Effector memory CD8-positive, alpha-beta T cell (primary cell): ENCODE data around the gene SLC16A13.
A peak's percentile ranks its signal among the peaks of the same experiment; 100 is the strongest.
"Not testable (repeated sequence)": the region's sequence is repeated elsewhere in the genome, so short reads cannot be mapped to it uniquely, and the experiment has no call there.

ENCODE experiments used
- ATAC-seq: fragments of 150-1000 bp; cut with Tn5 transposase; replicated peaks from 2 replicates; pipeline ENCODE4 v1.10.0; 2021; ENCODE audit warnings: mild to moderate bottlenecking, moderate library complexity
- DNase-seq, 3 experiments: peaks; one replicate each; pipeline ENCODE4 v3.0.0; 2021
- H3K27ac Mint-ChIP-seq, 2 donors: one replicate each; pipeline ENCODE4 v1.8.0; 2022; ENCODE audit warnings: mild to moderate bottlenecking in 2 of 2, mixed read lengths in 2 of 2, moderate library complexity in 2 of 2
- H3K27me3 Mint-ChIP-seq, 2 donors: one replicate each; pipeline ENCODE4 v1.8.0; 2022; ENCODE audit warnings: mixed read lengths in 2 of 2
- H3K36me3 Mint-ChIP-seq: one replicate; pipeline ENCODE4 v1.8.0; 2022; ENCODE audit warnings: mild to moderate bottlenecking, moderate library complexity, mixed read lengths; ENCODE audit not compliant: insufficient read depth
- H3K4me1 Mint-ChIP-seq, 2 donors: one replicate each; pipeline ENCODE4 v1.8.0; 2022; ENCODE audit warnings: low read depth in 2 of 2, mixed read lengths in 2 of 2
- H3K4me3 Mint-ChIP-seq, 2 donors: one replicate each; pipeline ENCODE4 v1.8.0; 2022; ENCODE audit warnings: mild to moderate bottlenecking in 2 of 2, mixed read lengths in 2 of 2, moderate library complexity in 2 of 2
- H3K9me3 Mint-ChIP-seq, 2 donors: one replicate each; pipeline ENCODE4 v1.8.0; 2022; ENCODE audit warnings: mixed read lengths in 2 of 2

The SLC16A13 gene

DNA sequence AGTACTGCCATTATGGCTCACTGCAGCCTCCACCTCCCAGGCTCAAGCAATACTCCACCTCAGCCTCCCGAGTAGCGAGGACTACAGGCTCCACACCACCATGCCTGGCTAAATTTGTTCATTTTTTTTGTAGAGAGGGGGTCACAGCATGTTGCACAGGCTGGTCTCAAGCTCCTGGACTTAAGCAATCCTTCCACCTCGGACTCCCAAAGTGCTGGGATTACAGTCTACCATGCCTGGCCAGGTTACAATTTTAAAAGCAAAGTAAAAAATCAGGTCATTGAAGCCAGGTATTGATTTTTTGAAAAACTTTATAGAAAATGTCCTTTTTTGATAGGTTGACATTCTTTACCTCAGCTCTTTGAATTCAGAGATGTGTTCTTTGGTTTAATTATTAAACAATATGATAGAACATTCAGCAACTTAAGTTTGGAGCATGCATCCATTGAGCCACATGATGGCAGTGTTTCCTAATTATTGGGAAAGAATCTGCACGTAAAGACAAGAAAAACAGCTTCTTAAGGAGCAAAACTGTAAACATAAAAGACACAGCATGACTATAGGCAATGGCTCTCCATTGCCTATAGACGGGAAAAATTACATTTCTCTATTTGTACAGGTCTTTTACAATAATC lies 9.8 kb downstream of the SLC16A13 start:
- H3K4me1 Mint-ChIP-seq = peaks cover 18 to 33% of the 10 kb centered on the region in 2 donors
- H3K27me3 Mint-ChIP-seq = no peaks in the 10 kb centered on the region
- peak; percentile 55 to 68 (median 55) for DNase-seq
- no peaks in the 10 kb centered on the region for H3K9me3 Mint-ChIP-seq
- ATAC-seq = peak; percentile 42
- peak overlapping the region; percentile 88 to 92 for H3K27ac Mint-ChIP-seq
- peak overlapping the region; percentile 80 to 81 for H3K4me3 Mint-ChIP-seq
- H3K36me3 Mint-ChIP-seq = peaks cover 26% of the 10 kb centered on the region

GRCh38 chr17:7046127-7046724 lies 10.4 kb downstream of the SLC16A13 start:
- peaks cover 18 to 33% of the 10 kb centered on the region in 2 donors for H3K4me1 Mint-ChIP-seq
- DNase-seq = peak; percentile 4 to 28 (median 5)
- H3K27ac Mint-ChIP-seq = peak overlapping the region; percentile 88 to 92
- ATAC-seq = peak; percentile 16
- no peaks in the 10 kb centered on the region for H3K9me3 Mint-ChIP-seq
- peak overlapping the region; percentile 80 to 81 for H3K4me3 Mint-ChIP-seq
- peaks cover 28% of the 10 kb centered on the region for H3K36me3 Mint-ChIP-seq
- no peaks in the 10 kb centered on the region for H3K27me3 Mint-ChIP-seq

DNA sequence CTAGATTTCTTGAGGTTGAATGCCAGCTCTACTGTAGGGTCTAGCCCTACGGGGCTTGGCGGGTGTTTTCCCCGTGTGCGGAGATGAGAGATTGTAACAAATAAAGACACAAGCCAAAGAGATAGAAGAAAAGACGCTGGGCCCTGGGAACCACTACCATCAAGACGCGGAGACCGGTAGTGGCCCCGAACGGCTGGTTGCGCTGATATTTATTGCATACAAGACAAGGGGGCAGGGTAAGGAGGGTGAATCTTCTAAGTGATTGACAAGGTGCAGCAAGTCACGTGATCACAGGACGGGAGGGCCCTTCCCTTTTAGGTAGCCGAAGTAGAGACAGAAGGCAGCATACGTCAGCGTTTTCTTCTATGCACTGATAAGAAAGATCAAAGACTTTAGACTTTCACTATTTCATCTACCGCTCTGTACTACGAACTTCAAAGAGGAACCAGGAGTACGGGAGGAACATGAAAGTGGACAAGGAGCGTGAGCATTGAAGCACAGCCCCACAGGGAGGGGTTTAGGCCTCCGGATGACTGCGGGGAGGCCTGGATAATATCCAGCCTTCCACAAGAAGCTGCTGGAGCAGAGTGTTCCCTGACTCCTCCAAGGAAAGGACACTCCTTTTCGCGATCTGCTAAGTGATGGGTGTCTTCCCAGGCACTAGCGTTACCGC lies 11.0 kb downstream of the SLC16A13 start:
- Mint-ChIP-seq H3K4me3 (peak overlapping the region; percentile 80 to 81), H3K27ac (peak overlapping the region; percentile 88 to 92), H3K4me1 (peaks cover 18 to 28% of the 10 kb centered on the region in 2 donors), H3K36me3 (peaks cover 25% of the 10 kb centered on the region)
- ATAC-seq (peak; percentile 36), DNase-seq (peak; percentile 59 to 69 (median 62))
- H3K27me3 Mint-ChIP-seq, H3K9me3 Mint-ChIP-seq: not testable (repeated sequence)

DNA sequence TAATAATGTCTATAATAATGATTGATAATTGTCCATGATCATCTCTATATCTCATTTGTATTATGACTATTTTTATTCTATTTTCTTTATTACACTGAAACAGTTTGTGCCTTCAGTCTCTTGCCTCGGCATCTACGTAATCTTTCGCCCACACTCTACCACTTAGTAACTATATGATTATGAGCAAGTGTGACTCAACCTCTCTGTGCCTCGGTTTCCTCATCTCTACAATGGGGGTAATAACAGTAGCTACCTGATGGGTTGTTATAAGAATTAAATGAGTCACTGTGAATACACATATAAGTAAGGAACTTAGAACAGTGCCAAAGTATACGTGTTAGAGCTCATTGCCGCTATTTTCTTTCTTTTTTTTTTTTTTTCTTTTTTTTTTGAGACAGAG lies 11.8 kb downstream of the SLC16A13 start:
- Mint-ChIP-seq H3K27me3 (no peaks in the 10 kb centered on the region), H3K36me3 (peaks cover 20% of the 10 kb centered on the region), H3K4me1 (peaks cover 18 to 26% of the 10 kb centered on the region in 2 donors), H3K27ac (peak overlapping the region; percentile 88 to 92), H3K9me3 (no peaks in the 10 kb centered on the region), H3K4me3 (peak overlapping the region; percentile 80 to 81)
- ATAC-seq = no peak
- DNase-seq = no peak

DNA sequence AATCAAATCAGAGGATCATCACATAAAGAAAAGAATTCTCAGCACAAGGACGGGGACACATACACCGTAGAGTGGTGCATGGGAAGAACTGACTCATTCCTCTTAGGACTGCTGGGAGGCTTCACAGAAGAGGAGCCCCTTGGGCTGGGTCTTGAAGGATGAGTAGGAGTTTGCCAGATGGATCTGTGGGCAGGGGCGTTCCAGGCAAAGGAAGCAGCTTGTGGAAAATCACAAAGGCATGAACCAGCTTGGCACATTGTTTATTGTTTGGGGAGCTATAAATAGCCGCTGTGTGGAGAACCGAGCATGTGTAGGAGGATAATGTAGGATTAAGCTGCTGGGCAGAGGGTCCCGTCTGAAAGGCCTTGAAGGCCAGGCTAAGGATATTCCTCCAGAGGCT lies 13.2 kb downstream of the SLC16A13 start:
- Mint-ChIP-seq H3K4me1 (peaks cover 16 to 21% of the 10 kb centered on the region in 2 donors), H3K36me3 (peaks cover 18% of the 10 kb centered on the region), H3K27ac (no peak overlapping the region), H3K27me3 (no peaks in the 10 kb centered on the region), H3K4me3 (no peak overlapping the region), H3K9me3 (no peaks in the 10 kb centered on the region)
- ATAC-seq = no peak
- DNase-seq = no peak

- not testable (repeated sequence) for H3K9me3 Mint-ChIP-seq, H3K27me3 Mint-ChIP-seq, ATAC-seq, H3K27ac Mint-ChIP-seq, H3K4me3 Mint-ChIP-seq, DNase-seq
- Mint-ChIP-seq H3K4me1 (peaks cover 16 to 21% of the 10 kb centered on the region in 2 donors), H3K36me3 (peaks cover 15% of the 10 kb centered on the region)
Measured at GRCh38 chr17:7050583-7050982, 14.8 kb downstream of the SLC16A13 start.

- DNase-seq (no peak), ATAC-seq (no peak)
Measured at GRCh38 chr17:7056386-7056785, 20.6 kb downstream of the SLC16A13 start.

GRCh38 chr17:7058831-7059447 lies 23.1 kb downstream of the SLC16A13 start:
- Mint-ChIP-seq H3K36me3 (no peaks in the 10 kb centered on the region), H3K27ac (no peak overlapping the region), H3K9me3 (no peaks in the 10 kb centered on the region), H3K4me3 (no peak overlapping the region), H3K27me3 (peaks cover 19 to 49% of the 10 kb centered on the region in 2 donors), H3K4me1 (no peaks in the 10 kb centered on the region)
- ATAC-seq (no peak), DNase-seq (no peak)

More at GRCh38 chr17:7056386-7056785, 20.6 kb downstream of the SLC16A13 start:
- H3K4me3 Mint-ChIP-seq = no peak overlapping the region
- H3K27ac Mint-ChIP-seq = no peak overlapping the region
- no peaks in the 10 kb centered on the region for H3K9me3 Mint-ChIP-seq
- peaks cover 2 to 4% of the 10 kb centered on the region in 2 donors for H3K4me1 Mint-ChIP-seq
- peaks cover under 1 to 24% of the 10 kb centered on the region in 2 donors for H3K27me3 Mint-ChIP-seq
- H3K36me3 Mint-ChIP-seq = no peaks in the 10 kb centered on the region

DNA sequence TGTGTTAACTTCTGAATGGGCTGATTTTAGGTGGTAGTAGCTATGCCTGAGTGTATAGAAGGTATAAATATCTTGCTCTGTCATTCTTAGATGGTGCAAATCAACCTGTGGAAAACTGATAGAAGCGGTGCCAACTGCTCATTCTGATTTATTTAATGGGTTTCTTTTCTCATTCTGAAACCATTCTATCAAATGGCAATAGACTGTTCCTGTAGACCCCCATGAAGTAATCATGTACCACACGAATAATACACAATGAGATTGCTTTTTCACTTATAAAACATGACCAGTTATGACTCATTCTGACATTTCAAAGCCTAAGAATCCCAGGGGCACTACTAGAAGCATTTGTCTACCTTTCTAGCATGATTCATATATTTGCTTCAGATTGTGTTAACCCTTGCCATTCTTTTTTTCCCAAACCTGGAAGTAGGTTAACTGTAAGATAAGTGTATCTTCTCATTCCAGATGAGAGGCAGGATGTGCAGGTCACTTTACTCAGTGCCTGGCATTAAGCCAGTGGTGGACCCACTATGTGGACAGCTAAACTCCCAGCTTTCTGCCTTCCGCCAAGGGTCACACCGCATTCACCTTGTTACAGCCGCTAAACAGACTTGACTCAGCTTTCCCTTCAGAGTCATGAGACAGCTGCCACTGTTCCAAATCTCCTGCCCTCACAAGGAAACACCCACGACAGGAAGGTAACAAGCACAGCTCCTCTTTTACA lies 24.5 kb downstream of the SLC16A13 start:
- H3K9me3 Mint-ChIP-seq = no peaks in the 10 kb centered on the region
- no peak overlapping the region for H3K4me3 Mint-ChIP-seq
- H3K4me1 Mint-ChIP-seq = no peaks in the 10 kb centered on the region
- H3K36me3 Mint-ChIP-seq = no peaks in the 10 kb centered on the region
- peaks cover 21 to 63% of the 10 kb centered on the region in 2 donors for H3K27me3 Mint-ChIP-seq
- ATAC-seq (no peak), DNase-seq (no peak)
- no peak overlapping the region for H3K27ac Mint-ChIP-seq

DNA sequence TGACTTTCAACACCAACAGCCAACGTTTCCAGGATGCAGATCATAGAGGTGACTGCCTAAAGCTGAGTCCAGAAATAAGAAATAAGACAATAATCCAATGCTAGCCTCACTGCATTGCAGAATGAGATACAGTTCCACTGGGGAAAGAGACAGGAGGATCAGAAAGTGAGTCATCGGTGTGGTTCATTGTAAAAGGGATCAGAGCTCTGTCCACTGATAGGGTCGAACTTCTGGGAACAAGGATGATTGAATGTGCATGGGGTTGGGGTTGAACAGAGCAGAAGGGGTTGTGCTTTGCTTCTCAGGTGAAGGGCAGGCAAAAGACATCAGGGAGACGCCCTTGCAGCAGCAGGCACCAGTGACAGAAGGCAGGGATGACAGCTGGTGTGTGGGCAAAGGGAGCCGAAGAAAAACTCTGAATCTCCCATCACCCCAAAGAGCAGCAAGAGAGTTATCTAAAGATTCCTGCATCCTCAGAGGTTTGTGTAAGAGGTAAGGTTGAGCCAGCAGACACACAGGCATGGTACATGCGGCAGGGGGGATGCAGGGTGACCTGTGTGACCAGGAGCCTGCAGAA lies 27.8 kb downstream of the SLC16A13 start:
- Mint-ChIP-seq H3K4me3 (no peak overlapping the region), H3K27ac (no peak overlapping the region), H3K4me1 (no peaks in the 10 kb centered on the region), H3K36me3 (peaks cover 4% of the 10 kb centered on the region), H3K27me3 (peaks cover 21 to 68% of the 10 kb centered on the region in 2 donors), H3K9me3 (peaks cover 3 to 14% of the 10 kb centered on the region in 2 donors)
- no peak for DNase-seq
- ATAC-seq = no peak

DNA sequence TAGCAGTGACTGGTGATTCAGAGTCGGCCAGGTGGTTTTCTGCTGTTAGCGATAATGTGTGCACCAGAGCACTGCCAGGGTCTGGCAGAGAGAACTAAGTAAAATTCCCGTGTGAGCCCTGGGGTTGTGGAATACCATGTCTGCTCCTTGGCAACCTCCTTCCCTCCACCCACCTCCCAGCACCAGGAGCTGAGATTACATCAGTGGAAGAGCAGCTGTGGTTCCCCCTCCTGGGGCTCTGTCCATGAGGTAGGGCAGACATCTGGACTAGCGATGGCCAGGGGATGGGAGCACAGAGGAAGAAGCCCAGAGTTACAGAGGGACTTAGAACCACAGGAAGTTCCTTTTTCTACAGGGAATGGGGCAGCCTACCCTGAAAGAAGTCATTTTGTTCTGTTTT lies 28.4 kb downstream of the SLC16A13 start:
- H3K9me3 Mint-ChIP-seq = peaks cover 6 to 19% of the 10 kb centered on the region in 2 donors
- peaks cover 21 to 61% of the 10 kb centered on the region in 2 donors for H3K27me3 Mint-ChIP-seq
- no peak for ATAC-seq
- H3K27ac Mint-ChIP-seq = no peak overlapping the region
- H3K4me3 Mint-ChIP-seq = no peak overlapping the region
- DNase-seq = no peak
- no peaks in the 10 kb centered on the region for H3K4me1 Mint-ChIP-seq
- H3K36me3 Mint-ChIP-seq = peaks cover 4% of the 10 kb centered on the region

DNA sequence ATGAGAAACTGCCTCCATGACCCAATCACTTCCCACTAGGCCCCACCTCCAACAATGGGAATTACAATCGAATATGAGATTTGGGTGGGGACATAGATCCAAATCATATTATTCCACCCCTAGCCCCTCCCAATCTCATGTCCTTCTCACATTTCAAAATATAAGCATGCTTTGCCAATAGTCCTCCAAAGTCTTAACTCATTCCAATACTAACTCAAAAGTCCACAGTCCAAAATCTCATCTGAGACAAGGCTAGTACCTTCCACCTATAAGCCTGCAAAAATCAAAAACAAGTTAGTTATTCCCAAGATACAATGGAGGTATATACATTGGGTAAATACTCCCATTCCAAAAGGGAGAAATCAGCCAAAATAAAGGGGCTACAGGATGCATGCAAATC lies 31.4 kb downstream of the SLC16A13 start:
- Mint-ChIP-seq H3K27me3 (peaks cover 15 to 40% of the 10 kb centered on the region in 2 donors), H3K27ac (no peak overlapping the region), H3K9me3 (peaks cover 6 to 19% of the 10 kb centered on the region in 2 donors), H3K4me1 (no peaks in the 10 kb centered on the region), H3K36me3 (peaks cover 4% of the 10 kb centered on the region), H3K4me3 (no peak overlapping the region)
- DNase-seq (no peak), ATAC-seq (no peak)

- Mint-ChIP-seq H3K36me3 (peaks cover 4% of the 10 kb centered on the region), H3K4me3 (no peak overlapping the region), H3K4me1 (no peaks in the 10 kb centered on the region), H3K9me3 (peaks cover 6 to 19% of the 10 kb centered on the region in 2 donors), H3K27me3 (peaks cover 9 to 30% of the 10 kb centered on the region in 2 donors), H3K27ac (no peak overlapping the region)
- ATAC-seq (no peak), DNase-seq (no peak)
Measured at GRCh38 chr17:7068268-7068667, 32.5 kb downstream of the SLC16A13 start.
